ENCODE measurements around the gene GPR42.

- TF ChIP-seq JUN (IDR thresholded peaks at IDR 0.05) = no peak
- TF ChIP-seq POLR2A (IDR thresholded peaks at IDR 0.05; ENCODE audit: low read length) = no peak
- no peak for TF ChIP-seq CHD2 (IDR thresholded peaks at IDR 0.05; ENCODE audit: low read length, partially characterized antibody)
- no peak for TF ChIP-seq CTCF (IDR thresholded peaks at IDR 0.05)
These were observed 32.4 kb downstream of the GPR42 start for GRCh38 chr19:35403116-35403760.
